AG10803 (cell line): ENCODE measurements around the gene SMIM21.

Experiments
- DNase-seq: peaks from one replicate; pipeline ENCODE4 v3.0.0; 2010; ENCODE audit warnings: low read depth
- H3K4me3 ChIP-seq: 2 replicates; pipeline ENCODE4 v1.5.1; 2011; ENCODE audit warnings: mild to moderate bottlenecking, low read length, control low read depth
- CTCF ChIP-seq: conservative IDR thresholded peaks from 2 replicates; pipeline ENCODE4 v1.5.1; 2011; ENCODE audit warnings: mild to moderate bottlenecking, low read length, control low read depth, inconsistent platforms

The SMIM21 gene

DNA sequence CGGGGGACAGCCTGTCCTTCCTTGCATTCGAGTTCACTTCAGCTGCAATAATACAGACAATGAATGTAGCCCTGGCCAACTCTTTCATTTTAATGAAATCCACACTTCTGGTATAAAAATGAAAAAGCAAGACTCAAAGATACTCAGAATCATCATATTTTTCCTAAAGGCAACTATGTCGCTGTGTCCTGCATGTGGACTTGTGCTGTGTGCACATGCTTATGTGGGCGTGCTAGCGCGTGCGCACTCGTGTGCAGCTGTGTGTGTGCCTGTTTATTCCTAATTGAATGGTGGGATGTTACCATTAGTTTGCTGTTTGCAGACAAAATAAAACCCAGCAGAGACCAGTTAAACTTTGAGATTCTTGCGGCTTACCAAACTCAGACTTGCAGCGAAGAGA, 49.6 kb downstream of the SMIM21 start:
- DNase-seq = peak; percentile 9
- no peak for TF ChIP-seq CTCF
- no peak overlapping the region for H3K4me3 ChIP-seq

DNA sequence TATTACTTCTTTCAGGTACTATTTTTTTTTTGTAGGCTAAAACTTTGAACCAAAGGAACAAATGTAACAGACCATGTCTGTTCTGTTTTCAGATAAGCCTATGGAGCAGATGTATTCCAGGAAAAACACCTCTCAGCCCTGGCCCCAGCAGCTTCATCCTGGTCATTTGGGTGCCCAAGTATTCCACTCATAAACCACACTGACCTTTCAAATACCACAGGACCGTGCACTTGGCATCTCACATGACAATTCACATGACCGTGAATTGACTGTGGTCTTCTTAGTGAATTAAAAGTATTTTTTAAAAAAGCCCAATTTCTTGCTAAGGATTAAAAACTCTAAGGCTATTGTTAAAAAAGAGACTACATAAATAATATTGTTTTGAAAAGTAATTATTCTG, 50.2 kb downstream of the SMIM21 start:
- TF ChIP-seq CTCF = no peak
- DNase-seq = peak; percentile 10
- no peak overlapping the region for H3K4me3 ChIP-seq

- TF ChIP-seq CTCF = no peak
- H3K4me3 ChIP-seq = no peak overlapping the region
- DNase-seq = no peak
These were observed 51.5 kb downstream of the SMIM21 start for GRCh38 chr18:75376004-75376403.

DNA sequence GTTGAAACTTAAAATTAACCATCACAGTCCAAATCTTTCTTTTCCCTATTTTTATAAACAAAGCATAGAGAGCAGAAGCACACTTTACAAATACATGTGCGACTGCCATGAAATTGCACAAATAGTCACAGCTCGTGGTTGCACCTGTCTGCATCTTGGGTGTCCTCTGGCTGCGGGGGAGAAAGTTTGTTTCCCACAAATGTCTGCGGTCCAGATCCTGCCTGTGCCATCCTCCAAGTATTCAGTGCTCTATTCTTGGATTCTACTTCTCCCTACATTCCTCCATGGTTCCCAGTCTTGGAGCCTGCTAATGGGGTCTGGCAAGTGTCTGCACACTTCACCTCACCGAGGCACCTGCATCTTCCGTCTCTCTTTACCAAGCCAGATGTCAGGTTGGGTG, 52.2 kb downstream of the SMIM21 start:
- H3K4me3 ChIP-seq = no peak overlapping the region
- no peak for DNase-seq
- no peak for TF ChIP-seq CTCF

- H3K4me3 ChIP-seq = no peak overlapping the region
- no peak for TF ChIP-seq CTCF
- no peak for DNase-seq
These were observed 53.0 kb downstream of the SMIM21 start for GRCh38 chr18:75374466-75374865.

DNA sequence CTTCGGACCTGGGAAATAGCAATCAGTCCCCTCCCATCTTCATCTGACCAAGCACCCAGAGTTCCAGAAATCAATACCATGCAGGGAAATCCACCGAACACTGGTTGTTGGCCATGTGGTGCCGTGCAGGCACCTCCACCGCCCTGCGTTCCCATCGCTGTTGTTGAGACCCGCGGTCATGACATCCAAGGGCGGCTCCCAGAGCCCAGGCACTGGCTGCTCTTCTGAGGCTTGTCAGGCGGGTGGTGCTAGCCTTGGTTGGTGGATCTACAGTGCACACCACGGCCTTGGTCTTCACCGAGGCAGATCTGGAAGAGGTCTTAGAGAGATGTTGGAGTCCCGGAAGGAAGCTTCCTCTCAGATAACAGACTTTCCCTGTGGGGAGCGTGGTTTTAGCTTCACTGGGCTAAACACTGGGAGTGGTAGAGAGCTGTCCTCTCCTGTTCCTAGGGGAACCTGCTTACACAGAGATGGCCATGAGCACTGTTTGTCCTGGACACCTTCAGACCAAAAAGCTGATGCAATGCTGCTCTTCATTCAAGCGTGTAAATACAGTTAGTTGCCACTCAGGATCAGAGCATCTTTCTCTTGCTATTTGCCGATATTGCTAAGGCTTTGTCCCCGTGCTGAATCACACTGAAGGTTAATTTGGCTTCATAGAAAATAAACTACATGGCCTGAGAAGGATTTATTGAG, 58.3 kb downstream of the SMIM21 start:
- DNase-seq = no peak

More for the DNA sequence above, 58.3 kb downstream of the SMIM21 start:
- no peak for TF ChIP-seq CTCF
- H3K4me3 ChIP-seq = no peak overlapping the region
